GM12875 (cell line): ENCODE results near the gene WWOX.

Experiments used
- H3K4me3 ChIP-seq: one replicate; pipeline ENCODE4 v1.5.1; 2011; ENCODE audit warnings: low read depth, low read length, control low read depth
- TF ChIP-seq, protein P1 (sequence below): IDR thresholded peaks from 2 replicates; pipeline ENCODE4 v1.5.1; 2011; ENCODE audit warnings: low read depth, mild to moderate bottlenecking, control low read depth, inconsistent platforms, low read length, moderate library complexity, borderline replicate concordance; ENCODE audit not compliant: insufficient read depth

The WWOX gene

DNA sequence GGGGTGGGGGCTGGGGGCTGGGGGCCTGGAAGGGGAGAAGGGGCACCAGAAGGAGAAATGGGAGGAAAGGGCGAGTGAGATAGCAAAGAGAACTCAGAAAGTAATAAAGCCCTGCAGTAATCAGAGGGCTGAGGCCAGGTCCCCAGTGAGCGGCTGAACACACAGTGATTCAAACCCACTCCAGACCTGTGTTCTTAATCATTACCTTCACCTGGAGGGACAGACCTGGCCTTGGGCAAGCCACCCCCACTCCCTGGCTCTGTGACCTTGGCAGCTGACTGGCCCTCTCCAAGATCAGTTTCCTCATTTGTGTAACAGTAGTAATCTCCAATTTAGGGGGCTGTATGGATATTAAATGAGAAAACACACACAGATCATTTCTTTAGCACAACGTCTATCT, 150.4 kb downstream of the WWOX start:
- no peak overlapping the region for H3K4me3 ChIP-seq
- TF ChIP-seq, protein P1, sequence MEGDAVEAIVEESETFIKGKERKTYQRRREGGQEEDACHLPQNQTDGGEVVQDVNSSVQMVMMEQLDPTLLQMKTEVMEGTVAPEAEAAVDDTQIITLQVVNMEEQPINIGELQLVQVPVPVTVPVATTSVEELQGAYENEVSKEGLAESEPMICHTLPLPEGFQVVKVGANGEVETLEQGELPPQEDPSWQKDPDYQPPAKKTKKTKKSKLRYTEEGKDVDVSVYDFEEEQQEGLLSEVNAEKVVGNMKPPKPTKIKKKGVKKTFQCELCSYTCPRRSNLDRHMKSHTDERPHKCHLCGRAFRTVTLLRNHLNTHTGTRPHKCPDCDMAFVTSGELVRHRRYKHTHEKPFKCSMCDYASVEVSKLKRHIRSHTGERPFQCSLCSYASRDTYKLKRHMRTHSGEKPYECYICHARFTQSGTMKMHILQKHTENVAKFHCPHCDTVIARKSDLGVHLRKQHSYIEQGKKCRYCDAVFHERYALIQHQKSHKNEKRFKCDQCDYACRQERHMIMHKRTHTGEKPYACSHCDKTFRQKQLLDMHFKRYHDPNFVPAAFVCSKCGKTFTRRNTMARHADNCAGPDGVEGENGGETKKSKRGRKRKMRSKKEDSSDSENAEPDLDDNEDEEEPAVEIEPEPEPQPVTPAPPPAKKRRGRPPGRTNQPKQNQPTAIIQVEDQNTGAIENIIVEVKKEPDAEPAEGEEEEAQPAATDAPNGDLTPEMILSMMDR = no peak

DNA sequence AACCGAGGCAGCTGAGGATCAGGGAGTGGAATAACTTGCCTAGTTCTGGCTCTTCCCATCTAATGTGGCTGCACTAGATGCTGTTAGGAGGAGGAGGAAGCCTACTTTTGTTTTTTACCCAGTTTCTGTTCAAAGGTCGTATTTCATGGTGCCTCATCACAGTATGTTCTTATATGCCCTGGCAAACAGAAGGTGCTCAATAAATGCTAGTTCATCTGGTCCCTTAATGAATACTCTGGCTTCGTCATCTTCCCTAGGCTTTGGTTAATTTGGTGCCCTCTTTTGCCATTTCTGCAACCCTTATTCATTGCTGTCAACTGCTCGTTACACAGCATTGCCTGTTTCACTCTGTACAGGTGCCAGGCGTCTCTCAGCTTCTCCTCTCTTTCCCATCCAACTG, 151.7 kb downstream of the WWOX start:
- TF ChIP-seq, protein P1 = no peak
- H3K4me3 ChIP-seq = no peak overlapping the region

DNA sequence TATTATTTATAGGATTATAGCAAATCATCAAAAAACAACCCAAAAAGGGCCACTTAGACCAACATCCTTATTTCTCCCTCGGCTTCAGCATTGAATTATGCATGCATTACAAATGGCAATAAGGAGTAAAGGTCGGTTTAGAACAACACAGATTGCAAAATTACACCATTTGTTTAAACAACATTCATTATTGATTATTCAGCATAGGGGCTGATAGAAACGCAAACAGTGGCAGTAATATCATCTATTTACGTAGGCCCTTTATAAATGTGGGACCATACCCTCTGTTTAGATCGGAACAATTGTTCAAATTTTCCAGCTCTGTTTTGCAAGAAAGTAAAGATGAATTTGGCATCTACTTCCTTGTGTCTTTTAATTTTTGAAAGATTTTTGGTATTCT, 153.3 kb downstream of the WWOX start:
- TF ChIP-seq, protein P1 = no peak
- no peak overlapping the region for H3K4me3 ChIP-seq

DNA sequence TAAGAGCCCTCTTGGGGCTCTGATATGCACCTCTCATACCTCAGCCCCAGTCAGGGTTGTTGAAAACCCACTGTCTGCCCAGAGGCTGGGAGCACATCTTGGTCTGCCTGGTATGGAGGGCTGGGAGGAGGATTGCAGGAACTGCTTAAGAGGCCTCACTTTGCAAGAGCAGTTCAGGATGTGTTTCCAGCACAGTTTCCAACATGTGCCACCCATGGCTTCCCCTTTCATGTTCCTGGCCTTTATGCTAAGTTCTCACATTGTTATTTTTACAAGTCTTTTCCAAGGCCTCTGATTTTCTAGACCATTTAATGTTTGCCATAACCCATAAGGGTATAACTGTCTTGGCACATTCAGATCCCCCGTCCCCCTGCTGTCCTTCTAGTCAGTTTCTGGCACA, 155.4 kb downstream of the WWOX start:
- no peak overlapping the region for H3K4me3 ChIP-seq
- TF ChIP-seq, protein P1 = no peak

DNA sequence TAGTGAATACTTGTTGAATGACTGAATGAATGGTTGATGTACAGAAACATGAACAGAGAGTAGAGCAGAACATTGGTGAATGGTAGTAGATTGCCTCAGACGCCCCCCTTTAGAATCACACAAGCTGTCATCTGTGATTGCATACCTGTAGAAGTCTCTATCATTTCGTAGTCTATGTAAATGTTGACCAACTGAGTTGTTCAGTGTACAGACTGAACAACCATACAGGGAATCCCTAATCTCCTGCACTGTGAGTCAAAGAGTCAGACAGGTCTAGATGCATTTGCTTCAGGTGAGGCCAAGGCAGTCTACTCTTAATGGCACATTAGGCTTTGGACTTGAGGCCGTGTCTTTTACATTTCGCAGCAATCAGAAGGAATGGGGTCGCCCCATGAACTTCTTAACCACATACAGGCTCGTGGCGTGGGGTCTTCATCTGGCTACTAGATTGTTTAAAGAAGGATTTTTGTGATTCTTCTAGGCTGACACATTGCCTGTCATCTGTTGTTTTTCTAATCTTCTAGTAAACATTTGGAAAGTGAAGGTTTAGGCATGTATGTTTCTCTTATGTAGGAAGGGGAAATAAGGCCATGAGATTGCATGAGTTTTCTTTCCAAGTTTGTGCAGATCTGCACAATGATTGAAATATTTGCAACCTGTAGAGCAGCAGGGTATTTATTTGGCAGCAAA, 157.4 kb downstream of the WWOX start:
- TF ChIP-seq, protein P1 = no peak

DNA sequence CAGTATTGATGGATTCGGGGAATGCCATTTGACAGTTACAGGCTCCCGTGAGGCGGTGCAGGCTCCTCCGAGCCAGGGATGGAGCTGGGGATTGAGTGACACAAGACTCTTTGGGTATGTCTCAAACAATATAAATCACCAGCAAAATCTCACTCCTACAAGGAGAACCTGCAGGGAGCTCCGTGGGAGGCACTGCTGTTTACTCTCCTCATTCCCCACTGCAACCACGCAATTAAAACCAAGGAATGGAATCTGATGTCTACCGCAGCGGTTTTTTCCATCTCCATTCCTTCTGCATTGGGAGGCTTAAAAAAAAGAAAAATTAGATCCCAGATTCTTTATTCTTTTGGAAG, 157.9 kb downstream of the WWOX start:
- no peak overlapping the region for H3K4me3 ChIP-seq
- TF ChIP-seq, protein P1 = no peak

More for the DNA sequence above, 157.4 kb downstream of the WWOX start:
- no peak overlapping the region for H3K4me3 ChIP-seq

DNA sequence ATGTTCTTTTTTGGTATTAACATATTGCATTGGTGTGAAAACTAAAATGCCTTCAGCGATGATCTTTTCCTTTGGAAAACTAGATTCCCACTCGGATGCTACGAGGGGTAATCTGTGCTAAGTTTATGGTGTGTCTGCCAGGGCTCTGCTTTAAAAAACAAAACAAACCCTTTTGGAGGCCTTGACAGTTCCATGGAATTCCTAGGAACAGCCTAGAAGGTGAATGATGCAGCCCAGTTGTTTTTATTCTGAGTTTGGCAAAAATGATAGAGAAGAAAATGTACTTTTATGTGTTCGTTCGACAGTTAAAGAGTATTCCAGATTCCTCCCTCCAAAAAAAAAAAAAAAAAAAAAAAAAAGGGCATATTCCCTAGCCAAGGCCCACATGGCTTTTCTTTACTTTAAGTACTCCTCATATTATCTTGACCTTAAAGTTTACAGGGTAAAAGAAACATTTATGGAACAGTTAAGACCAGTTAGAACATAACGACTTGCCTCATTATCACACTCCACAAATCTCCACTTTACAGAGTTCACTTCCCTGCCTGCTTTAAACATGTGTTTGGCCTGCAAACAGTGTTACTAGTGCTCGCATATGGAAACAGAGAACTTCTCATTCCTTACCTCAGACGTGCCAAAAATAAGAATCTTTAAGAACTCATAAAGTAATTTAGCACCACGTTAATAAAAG, 159.1 kb downstream of the WWOX start:
- TF ChIP-seq, protein P1 = no peak
- H3K4me3 ChIP-seq = no peak overlapping the region
